Measurements from ENCODE around the gene MRFAP1L1. TPM values are rescaled to one million over a fixed set of nuclear protein-coding genes. Genes with fewer than 3 reads are reported as not detected.

The MRFAP1L1 gene
- total and polyA plus RNA-seq, 4 donors, result 29.8 to 41.8 (median 30.7) TPM

- H3K36me3 ChIP-seq (ENCODE audit: control insufficient read depth in 4 of 4, insufficient read depth in 3 of 4, low read depth in 1 of 4, low read length in 3 of 4), result no peaks in the 10 kb centered on the region
- no peaks in the 10 kb centered on the region for H3K27me3 ChIP-seq (ENCODE audit: control insufficient read depth in 4 of 4, insufficient read depth in 4 of 4, low read length in 3 of 4)
- H3K9me3 ChIP-seq (ENCODE audit: control insufficient read depth in 4 of 4, low read length in 3 of 4), result no peaks in the 10 kb centered on the region
- TF ChIP-seq HNF4A (conservative IDR thresholded peaks at IDR 0.05), result peak; percentile 54 to 77
- TF ChIP-seq SP1 (IDR thresholded peaks at IDR 0.05), result peak; percentile 81
- no peak for TF ChIP-seq NR2F2 (IDR thresholded peaks at IDR 0.05)
- no peak for TF ChIP-seq FOXA2 (IDR thresholded peaks at IDR 0.05)
- peak; percentile 20 for TF ChIP-seq REST (IDR thresholded peaks at IDR 0.05)
- TF ChIP-seq CTCF (IDR thresholded peaks at IDR 0.05; ENCODE audit: low read depth, low read length, missing input control), result no peak
- no peak for TF ChIP-seq FOXA1 (IDR thresholded peaks at IDR 0.05)
- TF ChIP-seq EGR1 (IDR thresholded peaks at IDR 0.05; ENCODE audit: low read depth in 2 of 2), result no peak
- no peak for TF ChIP-seq ATF3 (IDR thresholded peaks at IDR 0.05)
- TF ChIP-seq HNF4G (IDR thresholded peaks at IDR 0.05), result peak; percentile 16
- TF ChIP-seq RXRA (IDR thresholded peaks at IDR 0.05), result peak; percentile 53 to 75
- no peak for TF ChIP-seq GABPA (IDR thresholded peaks at IDR 0.05 in 1 of 2, conservative IDR thresholded peaks at IDR 0.05 in 1 of 2)
- peak; percentile 88 for TF ChIP-seq YY1 (IDR thresholded peaks at IDR 0.05)
- TF ChIP-seq TAF1 (conservative IDR thresholded peaks at IDR 0.05), result peak; percentile 32
- peak; percentile 75 for TF ChIP-seq MAX (IDR thresholded peaks at IDR 0.05)
- peak in 1 of 2 donors; percentile 13 for TF ChIP-seq RAD21 (IDR thresholded peaks at IDR 0.05)
- no peak for TF ChIP-seq JUND (IDR thresholded peaks at IDR 0.05)
- TF ChIP-seq ZBTB33 (IDR thresholded peaks at IDR 0.05), result no peak
- peaks cover 5 to 34% (median 23%) of the 10 kb centered on the region in 4 donors for H3K4me1 ChIP-seq (ENCODE audit: control insufficient read depth in 4 of 4, insufficient read depth in 4 of 4, low read length in 3 of 4)
- peak overlapping the region; percentile 72 to 78 for H3K27ac ChIP-seq (ENCODE audit: low read depth in 1 of 2, low read length in 2 of 2)
- WGBS, result 2% methylated on average over 89 of the region's 89 CpGs
- peak overlapping the region; percentile 73 to 76 (median 74) for H3K4me3 ChIP-seq (ENCODE audit: low read depth in 1 of 3, low read length in 3 of 3)
- DNase-seq (ENCODE audit: low spot score), result peak; percentile 91
- peak overlapping the region; percentile 77 to 78 for H3K9ac ChIP-seq (ENCODE audit: low read depth in 1 of 2, low read length in 2 of 2)
These were observed 35.8 kb downstream of the MRFAP1L1 start for GRCh38 chr4:6673660-6674499.
